Epidermal melanocyte (primary cell): ENCODE data around the gene CENPS.

ENCODE experiments used
- DNase-seq: peaks from one replicate; pipeline ENCODE4 v3.0.0; 2011; ENCODE audit warnings: low spot score; ENCODE audit not compliant: insufficient read length

CENPS gene

DNA sequence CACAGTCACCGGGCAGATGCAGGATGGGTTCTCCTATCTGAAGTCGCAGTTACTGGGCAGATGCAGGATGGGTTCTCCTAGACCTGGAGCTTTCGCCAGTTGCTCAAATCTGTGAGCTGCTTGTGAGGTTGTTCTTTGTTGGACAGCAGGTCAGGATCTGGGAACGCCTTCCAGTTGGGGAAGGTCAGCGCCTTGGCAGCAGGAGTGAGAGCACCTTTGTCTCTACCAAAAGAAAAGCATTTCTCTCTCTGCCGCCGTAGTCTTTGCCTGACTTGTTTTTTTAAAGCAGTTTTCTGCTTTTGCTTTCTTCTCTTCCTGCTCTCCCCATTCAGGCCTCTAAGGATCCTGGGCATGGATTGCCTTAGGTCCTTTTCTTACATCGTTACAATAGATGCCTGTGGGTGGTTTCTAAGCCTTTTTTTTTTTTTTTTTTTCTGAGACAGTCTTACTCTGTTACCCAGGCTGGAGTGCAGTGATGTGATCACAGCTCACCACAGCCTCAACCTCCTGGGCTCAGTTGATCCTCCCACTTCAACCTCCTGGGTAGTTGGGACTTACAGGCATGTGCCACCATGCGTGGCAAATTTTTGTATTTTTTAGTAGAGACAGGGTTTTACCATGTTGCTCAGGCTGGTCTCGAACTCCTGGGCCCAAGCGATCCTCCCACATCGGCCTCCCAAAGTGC lies 60.2 kb downstream of the CENPS start:
- DNase-seq, result no peak
